Measurements from ENCODE around the gene STRA8.

DNA sequence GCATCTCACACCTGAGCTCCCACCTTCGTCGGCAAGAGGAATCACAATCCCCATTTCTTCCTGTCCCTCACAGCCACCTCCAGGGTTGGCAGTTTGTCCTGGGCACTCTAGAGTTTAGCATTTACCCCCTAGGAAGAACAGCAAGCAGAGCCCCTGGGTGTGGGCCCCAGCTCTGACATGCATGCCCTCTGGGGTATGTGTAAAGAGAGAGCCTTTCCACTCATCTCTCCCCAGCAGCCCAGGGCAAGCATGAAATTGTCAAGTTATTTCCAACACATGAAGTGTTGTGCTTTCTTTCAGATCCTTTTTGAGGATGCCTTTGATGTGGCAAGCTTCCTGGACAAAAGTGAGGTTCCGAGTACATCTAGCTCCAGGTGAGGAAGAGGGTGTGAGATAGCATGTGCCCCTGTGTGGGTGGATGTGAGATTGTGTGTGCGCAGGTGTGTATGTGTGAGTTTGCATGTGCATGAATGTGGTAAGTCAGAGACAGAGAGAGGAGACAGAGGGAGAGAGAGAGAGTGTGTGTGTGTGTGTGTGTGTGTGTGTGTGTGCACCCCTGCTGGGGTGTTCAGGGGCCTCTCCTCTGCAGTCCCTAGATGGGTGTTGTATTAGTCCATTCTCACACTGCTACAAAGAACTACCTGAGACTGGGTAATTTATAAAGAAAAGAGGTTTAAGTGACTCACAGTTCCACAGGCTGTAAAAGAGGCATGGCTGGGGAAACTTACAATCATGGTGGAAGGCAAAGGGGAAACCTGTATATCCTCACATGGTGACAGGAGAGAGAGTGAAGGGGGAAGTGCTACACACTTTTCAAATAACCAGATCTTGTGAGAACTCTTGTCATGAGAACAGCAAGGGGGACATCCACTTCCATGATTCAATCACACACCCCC, 18.1 kb downstream of the STRA8 start:
- TF ChIP-seq, protein P1, sequence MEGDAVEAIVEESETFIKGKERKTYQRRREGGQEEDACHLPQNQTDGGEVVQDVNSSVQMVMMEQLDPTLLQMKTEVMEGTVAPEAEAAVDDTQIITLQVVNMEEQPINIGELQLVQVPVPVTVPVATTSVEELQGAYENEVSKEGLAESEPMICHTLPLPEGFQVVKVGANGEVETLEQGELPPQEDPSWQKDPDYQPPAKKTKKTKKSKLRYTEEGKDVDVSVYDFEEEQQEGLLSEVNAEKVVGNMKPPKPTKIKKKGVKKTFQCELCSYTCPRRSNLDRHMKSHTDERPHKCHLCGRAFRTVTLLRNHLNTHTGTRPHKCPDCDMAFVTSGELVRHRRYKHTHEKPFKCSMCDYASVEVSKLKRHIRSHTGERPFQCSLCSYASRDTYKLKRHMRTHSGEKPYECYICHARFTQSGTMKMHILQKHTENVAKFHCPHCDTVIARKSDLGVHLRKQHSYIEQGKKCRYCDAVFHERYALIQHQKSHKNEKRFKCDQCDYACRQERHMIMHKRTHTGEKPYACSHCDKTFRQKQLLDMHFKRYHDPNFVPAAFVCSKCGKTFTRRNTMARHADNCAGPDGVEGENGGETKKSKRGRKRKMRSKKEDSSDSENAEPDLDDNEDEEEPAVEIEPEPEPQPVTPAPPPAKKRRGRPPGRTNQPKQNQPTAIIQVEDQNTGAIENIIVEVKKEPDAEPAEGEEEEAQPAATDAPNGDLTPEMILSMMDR (conservative IDR thresholded peaks at IDR 0.05; ENCODE audit: low read depth, low read length), result no peak
- no peak for TF ChIP-seq EZH2 (IDR thresholded peaks at IDR 0.05; ENCODE audit: low read length, unreplicated experiment)

All from PC-3 (cell line).